Erythroblast (primary cell): ENCODE measurements around the gene AKR1A1.

ENCODE experiments used
- GATA1 ChIP-seq: IDR thresholded peaks from 2 replicates; pipeline ENCODE4 v1.6.1; 2011; ENCODE audit warnings: low read depth, mild to moderate bottlenecking, control low read depth, low read length, moderate library complexity
- POLR2A ChIP-seq: IDR thresholded peaks from 2 replicates; pipeline ENCODE4 v1.6.1; 2011; ENCODE audit warnings: mild to moderate bottlenecking, low read length

GRCh38 chr1:45594412-45594811 lies 43.8 kb downstream of the AKR1A1 start:
- TF ChIP-seq POLR2A (no peak), GATA1 (no peak)
